HFFc6 (cell line): Measurements from ENCODE around the gene BARX2. TPM values are rescaled to one million over a fixed set of nuclear protein-coding genes. Genes with fewer than 3 reads are reported as not detected.

Source experiments
- DNase-seq: peaks from one replicate; pipeline ENCODE4 v3.0.0-alpha.2; 2018
- H3K27ac Mint-ChIP-seq: 2 replicates; pipeline ENCODE4 v1.8.0; 2020; ENCODE audit warnings: mild to moderate bottlenecking, mixed read lengths
- H3K27me3 Mint-ChIP-seq: 2 replicates; pipeline ENCODE4 v1.8.0; 2021; ENCODE audit warnings: mild to moderate bottlenecking, moderate library complexity, mixed read lengths; ENCODE audit not compliant: insufficient read depth
- H3K36me3 Mint-ChIP-seq: 2 replicates; pipeline ENCODE4 v1.8.0; 2021; ENCODE audit warnings: low read depth, mixed read lengths
- H3K4me1 Mint-ChIP-seq: 2 replicates; pipeline ENCODE4 v1.8.0; 2020; ENCODE audit warnings: low read depth, mixed read lengths
- H3K4me3 Mint-ChIP-seq: 2 replicates; pipeline ENCODE4 v1.8.0; 2020; ENCODE audit warnings: mild to moderate bottlenecking, moderate library complexity, mixed read lengths
- H3K9me3 Mint-ChIP-seq: 2 replicates; pipeline ENCODE4 v1.8.0; 2020; ENCODE audit warnings: mild to moderate bottlenecking, mixed read lengths
- total RNA-seq, 6 experiments: library from RNA; stranded (reverse); fragmentation: NEBNext Ultra II Directional; extraction: Animal tissue kit (Norgen Biotek cat#: 25700); gene quantifications; 2 replicates in 1 of 6; 3 replicates in 5 of 6; pipeline ENCODE4 v1.2.3, GENCODE V29; 2021
- TF ChIP-seq, protein P1 (sequence below): fragments of 200-600 bp; sonication (generic); IDR thresholded peaks from 2 replicates; pipeline ENCODE4 v1.5.0; 2021; ENCODE audit warnings: antibody characterized with exemption, mild to moderate bottlenecking

The BARX2 gene
- total RNA-seq, 6 experiments from 2014 or later, result not detected

DNA sequence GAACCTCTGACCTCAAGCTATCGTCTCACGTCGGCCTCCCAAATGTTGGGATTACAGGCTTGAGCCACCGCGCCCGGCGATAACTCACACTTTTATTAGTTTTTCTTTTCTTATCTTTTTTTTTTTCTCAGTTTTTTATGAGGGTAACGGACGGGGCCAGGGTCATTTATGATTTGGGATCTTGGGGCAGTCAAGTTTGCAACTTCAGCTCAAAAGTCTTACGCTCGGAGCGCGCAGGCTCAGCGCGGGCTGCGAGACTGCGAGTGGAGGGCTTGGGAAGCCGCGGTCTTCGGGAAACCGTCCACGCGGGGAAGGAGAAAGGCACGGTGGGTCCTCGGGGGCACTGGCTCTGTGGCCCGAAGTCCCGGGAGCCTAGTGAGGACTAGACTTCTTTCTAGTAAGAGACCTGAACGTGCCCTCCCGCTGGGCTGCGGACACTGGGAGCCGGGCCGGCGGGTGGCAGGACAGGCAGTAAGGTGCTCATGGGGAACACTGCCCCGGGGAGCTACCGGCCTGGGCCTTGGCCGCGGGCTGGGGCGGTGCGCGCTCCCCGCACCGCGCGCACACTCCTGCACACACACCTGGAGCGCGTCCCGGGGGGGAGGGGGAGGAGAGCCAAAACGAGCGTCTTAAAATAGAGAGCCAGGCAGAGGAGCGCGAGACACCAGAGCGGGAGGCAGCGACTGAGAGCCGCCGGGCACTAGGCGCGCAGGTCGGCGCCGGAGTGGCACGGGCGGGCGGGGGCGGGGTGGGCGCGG lies 476 bp upstream of the BARX2 start:
- Mint-ChIP-seq H3K4me3 (peak overlapping the region; percentile 33; the same call in 1 of the 2 replicates), H3K27me3 (peaks cover 76% of the 10 kb centered on the region), H3K36me3 (no peaks in the 10 kb centered on the region; the same call in 1 of the 2 replicates), H3K9me3 (no peaks in the 10 kb centered on the region), H3K4me1 (peaks cover 14% of the 10 kb centered on the region), H3K27ac (no peak overlapping the region)
- no peak for DNase-seq
- TF ChIP-seq, protein P1, sequence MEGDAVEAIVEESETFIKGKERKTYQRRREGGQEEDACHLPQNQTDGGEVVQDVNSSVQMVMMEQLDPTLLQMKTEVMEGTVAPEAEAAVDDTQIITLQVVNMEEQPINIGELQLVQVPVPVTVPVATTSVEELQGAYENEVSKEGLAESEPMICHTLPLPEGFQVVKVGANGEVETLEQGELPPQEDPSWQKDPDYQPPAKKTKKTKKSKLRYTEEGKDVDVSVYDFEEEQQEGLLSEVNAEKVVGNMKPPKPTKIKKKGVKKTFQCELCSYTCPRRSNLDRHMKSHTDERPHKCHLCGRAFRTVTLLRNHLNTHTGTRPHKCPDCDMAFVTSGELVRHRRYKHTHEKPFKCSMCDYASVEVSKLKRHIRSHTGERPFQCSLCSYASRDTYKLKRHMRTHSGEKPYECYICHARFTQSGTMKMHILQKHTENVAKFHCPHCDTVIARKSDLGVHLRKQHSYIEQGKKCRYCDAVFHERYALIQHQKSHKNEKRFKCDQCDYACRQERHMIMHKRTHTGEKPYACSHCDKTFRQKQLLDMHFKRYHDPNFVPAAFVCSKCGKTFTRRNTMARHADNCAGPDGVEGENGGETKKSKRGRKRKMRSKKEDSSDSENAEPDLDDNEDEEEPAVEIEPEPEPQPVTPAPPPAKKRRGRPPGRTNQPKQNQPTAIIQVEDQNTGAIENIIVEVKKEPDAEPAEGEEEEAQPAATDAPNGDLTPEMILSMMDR, result no peak

DNA sequence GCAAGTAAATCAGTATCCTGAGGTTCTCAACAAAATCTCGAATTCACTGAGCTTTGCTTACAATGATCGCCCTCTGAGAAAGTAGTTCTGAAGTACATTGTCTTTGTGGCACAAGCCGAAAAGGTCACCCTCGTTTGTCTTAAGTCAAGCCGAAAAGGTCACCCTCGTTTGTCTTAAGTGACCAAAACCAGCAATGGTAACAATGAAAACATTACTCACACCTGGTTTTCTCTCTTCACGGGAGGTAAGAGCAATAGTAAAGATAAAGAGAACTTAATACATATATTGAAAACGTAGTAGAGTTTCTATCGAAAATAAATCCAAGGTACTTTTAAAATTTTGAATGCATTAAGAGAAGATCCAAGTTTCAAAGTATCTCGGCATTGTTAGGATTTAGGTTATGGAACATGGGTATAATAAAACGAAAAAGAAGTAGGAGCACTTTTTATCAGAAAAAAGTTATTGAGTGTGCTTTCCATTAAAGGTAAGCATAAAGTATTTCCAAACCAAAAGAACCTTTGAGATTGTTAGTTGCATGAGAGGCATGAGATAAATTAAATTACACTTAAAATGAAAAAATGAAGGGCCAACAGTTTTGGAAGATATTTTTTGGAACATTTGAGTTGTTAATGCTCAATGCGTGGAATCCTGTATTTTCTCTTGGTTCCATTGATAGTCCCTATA lies 1.2 kb downstream of the BARX2 start:
- TF ChIP-seq, protein P1, result no peak
- Mint-ChIP-seq H3K4me1 (peaks cover 14% of the 10 kb centered on the region), H3K4me3 (no peak overlapping the region), H3K27me3 (peaks cover 70% of the 10 kb centered on the region), H3K9me3 (no peaks in the 10 kb centered on the region), H3K27ac (no peak overlapping the region), H3K36me3 (no peaks in the 10 kb centered on the region; the same call in 1 of the 2 replicates)
- no peak for DNase-seq

DNA sequence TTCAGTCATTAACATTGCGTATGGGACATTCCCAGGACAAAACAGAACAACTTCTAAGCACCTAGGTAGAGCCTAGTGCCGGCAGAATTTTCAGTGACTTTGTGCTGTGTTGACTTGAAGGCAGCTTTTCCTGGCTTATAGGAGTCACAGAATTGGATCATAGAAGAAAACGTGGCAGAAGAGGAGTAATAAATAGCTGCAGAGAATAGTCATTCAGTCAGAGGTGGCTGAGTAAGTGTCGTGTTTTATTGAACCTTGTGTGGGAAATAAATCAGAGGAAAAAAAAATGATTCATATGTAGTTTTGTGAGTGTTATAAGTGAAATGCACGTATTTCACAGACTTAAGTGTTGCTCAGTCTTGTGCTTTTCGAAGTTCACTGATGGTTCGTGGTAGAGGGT lies 2.1 kb downstream of the BARX2 start:
- TF ChIP-seq, protein P1, result no peak
- Mint-ChIP-seq H3K9me3 (no peaks in the 10 kb centered on the region), H3K27me3 (peaks cover 65% of the 10 kb centered on the region), H3K36me3 (no peaks in the 10 kb centered on the region; the same call in 1 of the 2 replicates), H3K27ac (no peak overlapping the region), H3K4me3 (no peak overlapping the region), H3K4me1 (peaks cover 9% of the 10 kb centered on the region)
- no peak for DNase-seq

DNA sequence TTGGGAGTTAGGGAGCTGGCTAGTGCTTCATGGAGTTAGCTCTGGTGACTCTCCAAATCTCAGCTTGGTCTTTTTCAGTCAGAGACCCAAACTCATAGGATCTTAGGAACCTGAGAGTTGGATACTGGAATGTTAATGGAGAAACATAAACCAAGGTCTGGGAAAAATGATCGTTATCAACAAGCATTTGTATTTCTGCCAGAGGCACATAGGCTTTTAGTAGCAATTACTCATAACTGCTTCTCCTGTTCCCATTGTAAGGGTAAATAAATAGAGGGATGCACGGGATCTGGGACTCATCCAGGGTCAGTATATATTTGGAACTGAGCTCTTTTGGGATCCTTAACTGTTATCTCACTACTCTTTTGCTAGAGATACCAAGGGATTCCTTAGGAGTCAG lies 4.8 kb downstream of the BARX2 start:
- Mint-ChIP-seq H3K9me3 (no peaks in the 10 kb centered on the region), H3K4me3 (no peak overlapping the region), H3K4me1 (no peaks in the 10 kb centered on the region), H3K27ac (no peak overlapping the region), H3K27me3 (peaks cover 56% of the 10 kb centered on the region), H3K36me3 (no peaks in the 10 kb centered on the region)
- DNase-seq, result no peak
- TF ChIP-seq, protein P1, result no peak

DNA sequence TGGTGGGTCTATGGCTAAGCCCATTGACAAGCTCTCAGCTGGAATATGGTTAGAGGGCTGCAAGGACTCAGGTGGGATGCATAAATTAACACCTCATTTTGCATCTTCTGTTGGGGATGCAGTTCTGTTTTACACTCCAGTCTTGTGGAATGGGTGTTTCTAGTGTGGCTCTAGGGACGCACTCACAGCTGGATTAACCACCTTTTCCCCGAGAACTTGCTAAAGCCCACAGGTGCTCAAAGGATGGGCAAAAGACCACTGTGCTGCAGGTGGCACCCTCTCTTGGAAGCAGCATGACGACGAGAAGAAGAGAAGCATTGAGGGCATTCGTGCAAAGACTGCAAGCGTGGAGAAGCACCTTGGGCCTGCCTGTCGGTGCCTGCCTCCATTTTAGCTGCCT lies 6.9 kb downstream of the BARX2 start:
- Mint-ChIP-seq H3K27ac (no peak overlapping the region), H3K4me1 (no peaks in the 10 kb centered on the region; the same call in 1 of the 2 replicates), H3K9me3 (no peaks in the 10 kb centered on the region), H3K36me3 (no peaks in the 10 kb centered on the region), H3K4me3 (no peak overlapping the region), H3K27me3 (peaks cover 49% of the 10 kb centered on the region)
- no peak for DNase-seq
- TF ChIP-seq, protein P1, result no peak
